NCI-H748 (cell line): ENCODE results near the gene YIPF1.
"Not testable (repeated sequence)": the region's sequence is repeated elsewhere in the genome, so short reads cannot be mapped to it uniquely, and the experiment has no call there.

Experiments
- DNase-seq: peaks from one replicate; lab custom pipeline; 2025; ENCODE audit not compliant: unreplicated experiment; lab: John Stamatoyannopoulos, UW

YIPF1 gene

DNA sequence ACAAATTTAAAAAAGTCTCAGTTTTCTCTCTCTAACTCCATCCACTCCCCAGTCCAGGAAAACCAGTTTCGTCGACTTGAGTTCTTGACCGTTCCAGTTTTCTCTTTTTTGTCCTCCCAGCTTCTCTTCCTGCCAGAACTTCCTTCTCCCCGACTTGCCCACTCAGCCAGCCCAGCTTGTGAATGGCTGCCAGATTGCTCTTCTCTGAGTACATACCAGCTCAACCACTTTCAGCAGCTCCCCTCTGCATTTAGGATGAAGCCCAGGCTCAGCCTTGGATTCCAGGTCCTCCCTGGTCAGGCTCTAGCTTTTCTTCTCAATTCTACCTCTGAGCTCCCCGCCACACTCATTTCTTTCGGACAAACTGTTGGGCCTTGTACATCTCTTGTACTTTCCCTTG is 5.8 kb upstream of the YIPF1 start:
- no peak for DNase-seq

- DNase-seq: no peak
Observed at GRCh38 chr1:53894644-53895043, 5.0 kb upstream of the YIPF1 start.

- no peak for DNase-seq
Observed at GRCh38 chr1:53893999-53894636, 4.5 kb upstream of the YIPF1 start, which contains the start of gene DIO1. TSS of gene DIO1 (plus strand) at chr1:53894187. CDS start at chr1:53894211, 24 bp downstream.

DNA sequence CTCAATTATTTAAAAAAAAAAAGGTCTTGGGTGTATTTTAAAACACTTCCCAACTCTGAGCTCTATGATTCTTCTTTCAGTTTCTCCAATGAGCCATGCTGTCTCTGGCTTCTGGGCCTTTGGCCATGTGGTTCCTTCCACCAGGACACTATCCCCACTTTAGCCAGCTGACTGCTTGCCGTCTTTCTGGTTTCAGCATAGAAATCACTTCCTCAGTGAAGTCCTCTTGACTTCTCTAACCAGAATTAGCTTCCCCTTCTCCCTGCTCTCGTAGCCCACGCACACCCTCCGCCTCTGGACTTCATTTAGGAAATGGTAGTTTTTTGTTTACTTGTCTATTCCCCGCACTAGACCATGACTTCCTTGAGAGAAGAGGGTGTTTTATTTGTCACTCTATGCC is 3.3 kb upstream of the YIPF1 start:
- no peak for DNase-seq

- no peak for DNase-seq
Observed at GRCh38 chr1:53891678-53892077, 2.1 kb upstream of the YIPF1 start.

- no peak for DNase-seq
Observed at GRCh38 chr1:53891018-53891417, 1.4 kb upstream of the YIPF1 start.

GRCh38 chr1:53890522-53890941 is 935 bp upstream of the YIPF1 start:
- no peak for DNase-seq

GRCh38 chr1:53888681-53889080 is 916 bp downstream of the YIPF1 start:
- no peak for DNase-seq

DNA sequence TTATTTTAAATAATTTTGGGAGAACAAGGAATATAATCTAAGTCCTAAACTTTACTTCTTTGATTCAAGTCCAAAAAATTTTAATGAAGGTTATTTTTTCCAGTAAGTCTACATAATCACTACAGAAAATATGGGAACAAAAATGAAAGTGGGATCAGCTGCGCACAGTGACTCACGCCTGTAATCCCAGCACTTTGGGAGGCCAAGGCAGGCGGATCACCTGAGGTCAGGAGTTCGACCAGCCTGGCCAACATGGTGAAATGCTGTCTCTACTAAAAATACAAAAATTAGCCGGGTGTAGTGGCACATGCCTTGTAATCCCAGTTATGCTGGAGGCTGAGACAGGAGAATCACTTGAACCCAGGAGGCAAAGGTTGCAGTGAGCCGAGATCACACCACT is 6.0 kb downstream of the YIPF1 start:
- not testable (repeated sequence) for DNase-seq

GRCh38 chr1:53881853-53882252 is 7.7 kb downstream of the YIPF1 start:
- not testable (repeated sequence) for DNase-seq

GRCh38 chr1:53878492-53879105 is 11.0 kb downstream of the YIPF1 start:
- DNase-seq: peak; percentile 61

GRCh38 chr1:53875150-53875549 is 14.4 kb downstream of the YIPF1 start:
- DNase-seq: not testable (repeated sequence)

GRCh38 chr1:53871773-53872484 is 17.7 kb downstream of the YIPF1 start:
- no peak for DNase-seq

GRCh38 chr1:53871221-53871620 is 18.4 kb downstream of the YIPF1 start:
- no peak for DNase-seq

DNA sequence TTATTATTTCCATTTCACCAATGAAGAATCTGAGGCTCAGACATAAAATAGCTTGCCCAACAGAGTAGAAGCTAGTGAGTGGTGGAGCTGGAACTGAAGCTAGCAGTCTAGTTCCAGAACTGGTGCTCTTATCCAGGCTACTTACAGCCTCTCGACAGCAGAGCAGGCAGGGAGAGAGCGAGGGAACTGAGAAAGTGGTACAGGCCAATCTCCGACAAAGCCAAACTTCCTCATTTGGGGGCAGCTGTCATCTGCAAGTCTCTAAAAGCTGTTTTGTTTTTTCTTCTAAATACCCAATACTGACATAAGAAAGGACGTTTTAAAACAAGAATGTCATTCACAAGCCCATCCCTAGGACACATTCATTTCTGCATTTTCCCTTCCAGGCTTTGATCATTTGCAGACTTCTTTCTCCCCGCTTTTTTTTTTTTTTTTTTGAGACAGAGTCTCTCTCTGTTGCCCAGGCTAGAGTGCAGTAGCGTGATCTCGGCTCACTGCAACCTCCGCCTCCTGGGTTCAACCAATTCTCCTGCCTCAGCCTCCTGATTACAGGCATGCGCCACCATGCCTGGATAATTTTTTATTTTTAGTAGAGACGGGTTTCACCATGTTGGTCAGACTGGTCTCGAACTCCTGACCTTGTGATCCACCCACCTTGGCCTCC is 20.0 kb downstream of the YIPF1 start:
- DNase-seq: no peak

DNA sequence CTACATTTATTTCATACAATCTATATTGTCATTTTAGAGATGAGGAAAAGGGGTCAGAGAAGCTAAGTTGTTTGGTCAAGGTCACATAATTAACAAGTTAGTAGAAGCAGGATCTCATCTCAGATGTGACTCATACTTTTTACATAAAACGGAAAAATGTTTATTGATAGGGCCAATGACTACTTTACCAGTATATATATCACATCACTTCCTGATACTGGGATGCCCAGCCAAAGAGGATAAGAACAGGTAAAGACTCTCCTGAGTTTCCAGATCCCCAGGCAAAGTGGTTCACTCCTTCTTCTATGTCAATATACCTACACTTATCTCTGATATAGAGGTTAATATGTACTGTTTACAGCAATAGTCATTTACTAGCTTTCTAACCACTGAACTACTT is 21.0 kb downstream of the YIPF1 start:
- DNase-seq: no peak

DNA sequence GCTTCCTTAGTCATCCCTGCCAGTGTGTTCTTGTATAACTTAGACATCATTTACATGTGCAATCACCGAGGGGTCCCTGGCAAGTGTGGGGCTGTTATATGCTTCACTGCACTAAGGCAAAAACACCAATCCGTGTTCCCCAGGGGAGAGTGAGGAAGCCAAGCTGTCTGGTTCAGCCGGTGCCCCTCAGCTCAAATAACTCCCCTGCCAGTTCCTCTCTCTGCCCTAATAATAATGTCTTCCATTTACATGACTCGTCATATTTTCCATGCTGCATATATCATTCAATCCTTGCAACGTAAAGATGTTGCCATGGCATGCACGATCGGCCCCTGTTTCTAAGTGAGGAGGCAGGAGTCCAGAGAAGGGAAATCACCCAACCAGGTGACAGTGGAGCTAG is 27.1 kb downstream of the YIPF1 start:
- DNase-seq: no peak

DNA sequence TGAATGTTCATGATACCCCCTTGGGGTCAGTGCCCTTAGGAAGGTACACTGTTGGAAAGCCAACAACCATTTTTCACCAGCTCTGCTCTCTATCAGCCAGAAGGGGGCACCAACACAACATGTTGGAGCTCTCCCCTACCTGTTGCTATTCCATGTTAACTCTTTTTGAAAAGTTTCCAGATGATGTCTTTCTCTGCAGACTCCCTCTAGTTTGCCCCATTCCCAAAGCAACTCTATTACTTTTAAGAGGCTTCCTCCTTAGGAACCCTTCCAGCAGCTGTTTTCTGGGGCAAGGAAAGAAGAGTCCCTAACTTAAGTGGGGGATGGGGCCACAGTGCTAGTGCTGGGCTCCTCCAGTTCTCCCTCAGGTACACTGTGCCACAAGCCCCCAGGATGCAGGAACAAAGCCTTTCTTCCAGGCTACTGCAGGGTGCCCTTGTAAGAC is 28.6 kb downstream of the YIPF1 start:
- peak; percentile 58 for DNase-seq

GRCh38 chr1:53851571-53852285 is 37.9 kb downstream of the YIPF1 start:
- DNase-seq: no peak

DNA sequence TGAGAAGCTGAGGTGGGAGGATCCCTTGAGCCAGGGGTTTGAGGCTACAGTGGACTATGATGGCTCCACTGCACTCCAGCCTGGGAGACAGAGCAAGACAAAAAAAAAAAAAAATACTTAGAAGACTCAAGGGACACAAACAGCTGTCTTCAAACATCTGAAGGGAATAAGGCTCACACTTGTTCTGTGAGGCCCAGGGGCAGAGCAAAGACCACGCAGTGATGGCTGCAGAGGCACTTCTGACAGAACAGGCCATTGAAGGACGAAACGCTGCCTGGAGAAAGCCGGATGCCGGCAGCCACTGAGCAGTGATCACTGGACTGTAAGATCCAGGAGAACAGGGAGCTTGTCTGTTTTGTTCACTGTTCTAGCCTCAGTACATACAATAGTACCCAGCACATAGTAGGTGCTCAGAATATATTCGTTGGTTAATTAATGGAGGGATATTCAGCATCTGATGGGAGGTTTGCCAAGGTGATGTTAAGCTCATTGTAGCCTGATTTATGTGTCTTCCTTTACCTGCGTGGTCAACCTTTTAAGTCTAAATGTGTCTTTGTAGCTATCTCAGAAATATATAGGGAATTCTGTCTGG is 39.4 kb downstream of the YIPF1 start:
- DNase-seq: no peak

DNA sequence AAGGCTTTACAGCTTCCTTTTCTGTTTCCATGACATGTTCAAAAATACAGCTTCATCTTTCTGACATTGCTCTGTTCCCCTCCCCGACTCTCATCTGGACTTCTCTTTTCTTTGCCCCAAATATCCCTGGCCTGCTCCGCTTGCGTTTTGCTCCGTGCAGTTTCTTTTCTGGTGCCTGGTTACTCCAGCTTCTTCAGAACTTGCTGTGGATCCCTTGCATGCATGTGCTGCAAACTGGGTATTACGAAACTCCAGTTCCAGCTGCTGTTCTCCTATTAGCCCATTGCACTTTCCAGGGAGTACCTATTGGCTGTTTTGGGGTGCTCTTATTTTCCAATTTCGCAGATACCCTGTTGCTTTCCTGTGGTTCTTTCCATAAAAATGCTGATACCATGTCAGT is 41.6 kb downstream of the YIPF1 start:
- DNase-seq: no peak
